CD14-positive monocyte (primary cell): ENCODE measurements around the gene B4GALT2. TPM values are rescaled to one million over a fixed set of nuclear protein-coding genes. Genes with fewer than 3 reads are reported as not detected.

Experiments used
- DNase-seq, 3 donors: peaks; one replicate each; pipeline ENCODE4 v3.0.0-alpha.2; 2011 to 2022
- H2AFZ ChIP-seq: 2 replicates; pipeline ENCODE4 v1.6.0; 2012; ENCODE audit warnings: mild to moderate bottlenecking, low read depth, low read length, inconsistent platforms; ENCODE audit not compliant: insufficient read depth, poor library complexity, severe bottlenecking
- H3K27ac ChIP-seq, 2 donors: 1 replicate in 1 of 2; 2 replicates in 1 of 2; pipeline ENCODE4 v1.5.1; 2012 to 2013; ENCODE audit warnings: low read length in 2 of 2, control low read depth in 1 of 2, inconsistent platforms in 1 of 2, low read depth in 1 of 2, mild to moderate bottlenecking in 1 of 2
- H3K27me3 ChIP-seq, 2 donors: one replicate each; pipeline versions ENCODE4 v1.6.0 to v1.6.1; 2011 to 2013; ENCODE audit warnings: low read length in 2 of 2; ENCODE audit not compliant: control insufficient read depth in 2 of 2, insufficient read depth in 2 of 2
- H3K36me3 ChIP-seq, 2 donors: replicated peaks in 1 of 2; 1 replicate in 1 of 2; 2 replicates in 1 of 2; pipeline versions ENCODE4 v1.5.1 to v1.6.1; 2012 to 2013; ENCODE audit warnings: low read length in 2 of 2, control low read depth in 1 of 2, inconsistent platforms in 1 of 2, mild to moderate bottlenecking in 1 of 2; ENCODE audit not compliant: insufficient read depth in 2 of 2, control insufficient read depth in 1 of 2
- H3K4me1 ChIP-seq, 2 donors: 1 replicate in 1 of 2; 2 replicates in 1 of 2; pipeline versions ENCODE4 v1.5.1 to v1.6.1; 2012 to 2013; ENCODE audit warnings: low read length in 2 of 2, control low read depth in 1 of 2, inconsistent platforms in 1 of 2, mild to moderate bottlenecking in 1 of 2, moderate library complexity in 1 of 2; ENCODE audit not compliant: insufficient read depth in 2 of 2, control insufficient read depth in 1 of 2
- H3K4me2 ChIP-seq: replicated peaks from 2 replicates; pipeline ENCODE3; 2012; ENCODE audit warnings: low read length, moderate library complexity, mild to moderate bottlenecking; ENCODE audit not compliant: poor library complexity, severe bottlenecking; ENCODE audit errors: extremely low read depth
- H3K4me3 ChIP-seq, 3 experiments: fragments of 200-600 bp in 1 of 3; sonication (generic) in 1 of 3; replicated peaks in 1 of 3; 1 replicate in 2 of 3; 2 replicates in 1 of 3; pipeline ENCODE4 v1.5.1; 2011 to 2013; ENCODE audit warnings: low read length in 3 of 3, mild to moderate bottlenecking in 3 of 3, control low read depth in 2 of 3, low read depth in 2 of 3, inconsistent platforms in 1 of 3, moderate library complexity in 1 of 3
- H3K79me2 ChIP-seq: 2 replicates; pipeline ENCODE4 v1.6.0; 2012; ENCODE audit warnings: mild to moderate bottlenecking, control low read depth, inconsistent platforms, low read length, moderate library complexity; ENCODE audit not compliant: insufficient read depth
- H3K9ac ChIP-seq: 2 replicates; pipeline ENCODE4 v1.6.0; 2017; ENCODE audit warnings: low read length, mild to moderate bottlenecking; ENCODE audit not compliant: insufficient read depth, poor library complexity, severe bottlenecking
- H3K9me3 ChIP-seq, 2 donors: replicated peaks in 1 of 2; 1 replicate in 1 of 2; 2 replicates in 1 of 2; pipeline versions ENCODE4 v1.5.1 to v1.6.1; 2012 to 2013; ENCODE audit warnings: low read length in 2 of 2, control low read depth in 1 of 2; ENCODE audit not compliant: control insufficient read depth in 1 of 2, insufficient read depth in 1 of 2
- H4K20me1 ChIP-seq: 2 replicates; pipeline ENCODE4 v1.6.0; 2012; ENCODE audit warnings: mild to moderate bottlenecking, low read length, control low read depth, moderate library complexity; ENCODE audit not compliant: insufficient read depth
- H3K27ac Mint-ChIP-seq, 7 donors: one replicate each; pipeline ENCODE4 v1.8.0; 2020; ENCODE audit warnings: mild to moderate bottlenecking in 7 of 7, mixed read lengths in 7 of 7, moderate library complexity in 6 of 7, inconsistent platforms in 2 of 7
- H3K27me3 Mint-ChIP-seq, 3 donors: one replicate each; pipeline ENCODE4 v1.8.0; 2021 to 2022; ENCODE audit warnings: low read depth in 3 of 3, mild to moderate bottlenecking in 3 of 3, mixed read lengths in 3 of 3, moderate library complexity in 3 of 3, inconsistent platforms in 1 of 3
- H3K36me3 Mint-ChIP-seq, 2 donors: one replicate each; pipeline ENCODE4 v1.8.0; 2020; ENCODE audit warnings: mixed read lengths in 2 of 2, inconsistent platforms in 1 of 2, mild to moderate bottlenecking in 1 of 2
- H3K4me1 Mint-ChIP-seq: one replicate; pipeline ENCODE4 v1.8.0; 2020; ENCODE audit warnings: mild to moderate bottlenecking, mixed read lengths
- H3K4me3 Mint-ChIP-seq, 2 donors: one replicate each; pipeline ENCODE4 v1.8.0; 2020; ENCODE audit warnings: mild to moderate bottlenecking in 2 of 2, mixed read lengths in 2 of 2, moderate library complexity in 1 of 2
- H3K9me3 Mint-ChIP-seq, 7 donors: one replicate each; pipeline ENCODE4 v1.8.0; 2020 to 2022; ENCODE audit warnings: mixed read lengths in 7 of 7, mild to moderate bottlenecking in 6 of 7, moderate library complexity in 6 of 7, inconsistent platforms in 2 of 7
- CTCF ChIP-seq: fragments of 200-600 bp; IDR thresholded peaks from one replicate; pipeline ENCODE4 v1.8.0; 2022; ENCODE audit warnings: antibody characterized with exemption, mild to moderate bottlenecking
- WGBS: methylation state at CpG from one replicate; pipeline ENCODE4 v1.1.5; 2013; ENCODE audit warnings: missing lambda C conversion rate; ENCODE audit not compliant: insufficient coverage; 5-methylcytosine and 5-hydroxymethylcytosine counted together
- intact Hi-C, 2 donors: fragments of 100-400 bp; cut with micrococcal nuclease; formaldehyde crosslinking; loops; one replicate each; pipeline versions ENCODE4 v1.15.0 to v1.15.1; 2023
- polyA plus RNA-seq, 3 donors: library from polyadenylated mRNA; depleted of rRNA in 1 of 3; unstranded in 2 of 3; stranded (reverse) in 1 of 3; fragments of 300-500 nt in 2 of 3; fragments of >200 nt in 1 of 3; fragmentation: Illumina TruSeq in 2 of 3; gene quantifications; 1 replicate in 2 of 3; 2 replicates in 1 of 3; pipeline ENCODE4 v1.2.3, GENCODE V29; 2012 to 2021

B4GALT2 gene
- polyA plus RNA-seq, 3 donors, result 0.30 to 0.35 TPM; not detected in 1

- H3K36me3 ChIP-seq, result peaks cover 37 to 63% of the 10 kb centered on the region in 2 donors
- no peak overlapping the region for H2AFZ ChIP-seq
- H3K27me3 Mint-ChIP-seq, result no peaks in the 10 kb centered on the region
- H3K9me3 Mint-ChIP-seq, result no peaks in the 10 kb centered on the region
- no peak overlapping the region for H3K4me3 ChIP-seq
- no peak overlapping the region for H3K4me3 Mint-ChIP-seq
- no peaks in the 10 kb centered on the region for H3K27me3 ChIP-seq
- no peak overlapping the region for H3K4me2 ChIP-seq
- peaks cover 40 to 58% of the 10 kb centered on the region in 2 donors for H3K36me3 Mint-ChIP-seq
- peaks cover 10% of the 10 kb centered on the region for H3K79me2 ChIP-seq
- H3K4me1 Mint-ChIP-seq, result peaks cover 5% of the 10 kb centered on the region
- H4K20me1 ChIP-seq, result peaks cover 4% of the 10 kb centered on the region
- intact Hi-C loops, result no loop called here
- 100% methylated on average over 2 of the region's 5 CpGs for WGBS
- no peak overlapping the region for H3K27ac Mint-ChIP-seq
- H3K9me3 ChIP-seq, result no peaks in the 10 kb centered on the region
- no peak overlapping the region for H3K27ac ChIP-seq
- H3K9ac ChIP-seq, result no peak overlapping the region
- no peak for TF ChIP-seq CTCF
- no peaks in the 10 kb centered on the region for H3K4me1 ChIP-seq
- no peak for DNase-seq
Measured at GRCh38 chr1:43954036-43954435, 25.0 kb upstream of the B4GALT2 start.

- no peak for TF ChIP-seq CTCF
- DNase-seq, result no peak
- WGBS, result 98% methylated on average over 6 of the region's 8 CpGs
- intact Hi-C loops, result no loop called here
- no peak overlapping the region for H3K4me3 ChIP-seq
- H3K9me3 ChIP-seq, result no peaks in the 10 kb centered on the region
- Mint-ChIP-seq H3K9me3 (peaks cover 0 to under 1% (median 0%) of the 10 kb centered on the region in 7 donors), H3K27me3 (no peaks in the 10 kb centered on the region), H3K4me1 (no peaks in the 10 kb centered on the region), H3K27ac (peak overlapping the region in 1 of 7 donors; percentile 2), H3K36me3 (peaks cover 34 to 57% of the 10 kb centered on the region in 2 donors), H3K4me3 (no peak overlapping the region)
- no peak overlapping the region for H3K4me2 ChIP-seq
- H3K4me1 ChIP-seq, result no peaks in the 10 kb centered on the region
- H3K79me2 ChIP-seq, result no peaks in the 10 kb centered on the region
- no peaks in the 10 kb centered on the region for H3K27me3 ChIP-seq
- H4K20me1 ChIP-seq, result peaks cover 4% of the 10 kb centered on the region
- no peak overlapping the region for H3K9ac ChIP-seq
- no peak overlapping the region for H3K27ac ChIP-seq
- peaks cover 44 to 63% of the 10 kb centered on the region in 2 donors for H3K36me3 ChIP-seq
- no peak overlapping the region for H2AFZ ChIP-seq
Measured at GRCh38 chr1:43956234-43956633, 22.8 kb upstream of the B4GALT2 start.
